Ishikawa (cell line): Measurements from ENCODE around the gene C9orf85.

ENCODE experiments used
- CEBPB ChIP-seq: IDR thresholded peaks from 2 replicates; pipeline ENCODE4 v1.6.1; 2012
- CREB1 ChIP-seq: IDR thresholded peaks from 2 replicates; pipeline ENCODE4 v1.6.1; 2012; ENCODE audit warnings: low read depth
- EGR1 ChIP-seq: IDR thresholded peaks from 2 replicates; pipeline ENCODE4 v1.6.1; 2012
- EP300 ChIP-seq: IDR thresholded peaks from 2 replicates; pipeline ENCODE4 v1.6.1; 2012; ENCODE audit warnings: borderline replicate concordance
- FOXM1 ChIP-seq: IDR thresholded peaks from 2 replicates; pipeline ENCODE4 v1.6.1; 2012; ENCODE audit warnings: low read depth, borderline replicate concordance
- MAX ChIP-seq: IDR thresholded peaks from 2 replicates; pipeline ENCODE4 v1.6.1; 2012
- NFIC ChIP-seq: IDR thresholded peaks from 2 replicates; pipeline ENCODE4 v1.6.1; 2012
- RAD21 ChIP-seq: IDR thresholded peaks from 2 replicates; pipeline ENCODE4 v1.6.1; 2012; ENCODE audit warnings: low read depth
- REST ChIP-seq: IDR thresholded peaks from 2 replicates; pipeline ENCODE4 v1.6.1; 2012; ENCODE audit warnings: low read depth, mild to moderate bottlenecking
- TAF1 ChIP-seq: IDR thresholded peaks from 2 replicates; pipeline ENCODE4 v1.6.1; 2012; ENCODE audit warnings: low read depth, mild to moderate bottlenecking
- TCF12 ChIP-seq: IDR thresholded peaks from 2 replicates; pipeline ENCODE4 v1.6.1; 2012; ENCODE audit warnings: low read depth
- TEAD4 ChIP-seq: IDR thresholded peaks from 2 replicates; pipeline ENCODE4 v1.6.1; 2012
- USF1 ChIP-seq: IDR thresholded peaks from 2 replicates; pipeline ENCODE4 v1.6.1; 2012
- YY1 ChIP-seq: IDR thresholded peaks from 2 replicates; pipeline ENCODE4 v1.6.1; 2012; ENCODE audit warnings: low read depth
- ZBTB7A ChIP-seq: IDR thresholded peaks from 2 replicates; pipeline ENCODE4 v1.6.1; 2012; ENCODE audit warnings: low read depth

C9orf85 gene

GRCh38 chr9:71928376-71928775, 16.9 kb downstream of the C9orf85 start:
- TF ChIP-seq EP300 (no peak), FOXM1 (no peak), TAF1 (no peak), CREB1 (no peak), USF1 (no peak), EGR1 (no peak), TEAD4 (no peak), MAX (no peak), RAD21 (no peak), TCF12 (no peak), REST (no peak), ZBTB7A (no peak), YY1 (no peak)

GRCh38 chr9:71928806-71929205, 17.4 kb downstream of the C9orf85 start:
- TF ChIP-seq FOXM1, result no peak
- no peak for TF ChIP-seq CEBPB
- TF ChIP-seq RAD21, result no peak
- no peak for TF ChIP-seq TAF1
- no peak for TF ChIP-seq TCF12

GRCh38 chr9:71929223-71929622, 17.8 kb downstream of the C9orf85 start:
- TF ChIP-seq CEBPB (no peak), REST (no peak), TAF1 (no peak), YY1 (no peak)

- TF ChIP-seq EP300, result no peak
Measured at GRCh38 chr9:71929791-71930440, 18.5 kb downstream of the C9orf85 start.

- TF ChIP-seq CEBPB, result no peak
Measured at GRCh38 chr9:71931166-71931565, 19.7 kb downstream of the C9orf85 start.

GRCh38 chr9:71936066-71936465, 24.6 kb downstream of the C9orf85 start:
- no peak for TF ChIP-seq TCF12
- TF ChIP-seq ZBTB7A, result no peak
- no peak for TF ChIP-seq FOXM1
- TF ChIP-seq RAD21, result no peak
- no peak for TF ChIP-seq EGR1
- no peak for TF ChIP-seq CEBPB
- no peak for TF ChIP-seq YY1
- TF ChIP-seq CREB1, result no peak
- no peak for TF ChIP-seq MAX
- no peak for TF ChIP-seq REST
- TF ChIP-seq NFIC, result no peak
- TF ChIP-seq EP300, result no peak
- TF ChIP-seq TAF1, result no peak
- TF ChIP-seq USF1, result no peak
- TF ChIP-seq TEAD4, result no peak
